Breast epithelium (tissue), 4 donors: ENCODE measurements around the gene ARHGEF17. TPM values are rescaled to one million over a fixed set of nuclear protein-coding genes. Genes with fewer than 3 reads are reported as not detected.

Experiments
- DNase-seq, 2 donors: peaks; one replicate each; pipeline ENCODE4 v3.0.0-alpha.2; 2019; ENCODE audit warnings: low spot score in 2 of 2
- H3K27ac ChIP-seq, 2 donors: fragments of 200-600 bp; sonication (generic) in 1 of 2; one replicate each; pipeline ENCODE4 v1.5.1; 2016 to 2019; ENCODE audit warnings: mild to moderate bottlenecking in 1 of 2
- H3K27me3 ChIP-seq, 2 donors: fragments of 200-600 bp; sonication (generic) in 1 of 2; one replicate each; pipeline versions ENCODE4 v1.5.1 to v1.6.0; 2017 to 2019; ENCODE audit warnings: control low read depth in 1 of 2, mild to moderate bottlenecking in 1 of 2
- H3K36me3 ChIP-seq: fragments of 200-600 bp; one replicate; pipeline ENCODE4 v1.5.1; 2019
- H3K4me1 ChIP-seq, 2 donors: fragments of 200-600 bp; sonication (generic); one replicate each; pipeline ENCODE4 v1.5.1; 2016 to 2019; ENCODE audit warnings: control low read depth in 1 of 2
- H3K4me3 ChIP-seq, 3 donors: fragments of 200-600 bp; sonication (generic); 1 replicate in 2 of 3; 2 replicates in 1 of 3; pipeline ENCODE4 v1.5.1; 2016 to 2019; ENCODE audit warnings: mild to moderate bottlenecking in 3 of 3, moderate library complexity in 2 of 3
- H3K9me3 ChIP-seq, 2 donors: fragments of 200-600 bp; sonication (generic) in 1 of 2; one replicate each; pipeline ENCODE4 v1.5.1; 2016 to 2019; ENCODE audit warnings: control low read depth in 1 of 2
- CTCF ChIP-seq, 3 donors: fragments of 450-650 bp; IDR thresholded peaks; one replicate each; pipeline ENCODE4 v1.5.1; 2016 to 2017; ENCODE audit warnings: antibody characterized with exemption in 3 of 3, mild to moderate bottlenecking in 3 of 3, moderate library complexity in 3 of 3
- POLR2A ChIP-seq: fragments of 450-650 bp; IDR thresholded peaks from one replicate; pipeline ENCODE4 v1.6.1; 2016; ENCODE audit warnings: antibody characterized with exemption, mild to moderate bottlenecking, moderate library complexity
- POLR2AphosphoS5 ChIP-seq, 3 donors: sonication (generic); formaldehyde crosslinking; IDR thresholded peaks; one replicate each; pipeline ENCODE4 v1.6.1; 2017; ENCODE audit warnings: antibody characterized with exemption in 3 of 3
- intact Hi-C: fragments of 100-400 bp; cut with DNase I; formaldehyde crosslinking; loops from one replicate; pipeline ENCODE4 v1.15.1; 2023; ENCODE audit warnings: low total_unique reads
- total RNA-seq, 3 donors: library from RNA; depleted of rRNA; stranded (reverse); fragments of >200 nt; gene quantifications; one replicate each; pipeline ENCODE4 v1.1.0, GENCODE V29; 2016

The ARHGEF17 gene
- total RNA-seq, 3 donors from 2014 or later: 28.8 to 54.7 (median 38.2) TPM

- no peak overlapping the region for H3K27ac ChIP-seq
- H3K36me3 ChIP-seq: no peaks in the 10 kb centered on the region
- intact Hi-C loops: no loop called here
- H3K9me3 ChIP-seq: no peaks in the 10 kb centered on the region
- peaks cover 0 to 3% of the 10 kb centered on the region in 2 donors for H3K4me1 ChIP-seq
- DNase-seq: no peak
- H3K27me3 ChIP-seq: no peaks in the 10 kb centered on the region
- no peak for TF ChIP-seq CTCF (IDR thresholded peaks at IDR 0.05)
- no peak for TF ChIP-seq POLR2AphosphoS5 (IDR thresholded peaks at IDR 0.05)
- no peak for TF ChIP-seq POLR2A
- H3K4me3 ChIP-seq: no peak overlapping the region
These were observed 102.6 kb downstream of the ARHGEF17 start for GRCh38 chr11:73410627-73411026.

DNA sequence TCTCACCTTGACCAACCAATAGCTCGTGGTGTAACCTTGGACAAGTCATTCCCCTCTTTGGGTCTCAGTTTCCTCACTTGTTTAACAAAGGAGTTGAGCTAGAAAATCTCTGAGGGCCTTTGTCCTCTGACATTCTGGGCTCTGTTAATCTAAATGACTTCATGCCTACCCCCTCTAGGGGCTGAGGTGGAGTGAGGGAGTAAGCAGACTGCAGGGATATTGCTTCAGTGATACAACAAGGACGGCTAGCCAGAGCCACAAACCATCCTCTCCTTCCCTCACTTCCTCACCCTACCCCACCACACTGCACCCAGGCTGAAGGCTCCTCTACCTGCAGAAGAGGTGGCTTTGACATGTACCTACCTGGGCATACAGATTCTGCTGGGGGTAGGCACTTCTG is 103.0 kb downstream of the ARHGEF17 start:
- intact Hi-C loops: no loop called here
- no peak for DNase-seq
- Histone ChIP-seq H3K27ac (no peak overlapping the region), H3K36me3 (no peaks in the 10 kb centered on the region), H3K27me3 (no peaks in the 10 kb centered on the region), H3K9me3 (no peaks in the 10 kb centered on the region), H3K4me3 (no peak overlapping the region), H3K4me1 (peaks cover 0 to 3% of the 10 kb centered on the region in 2 donors)
- no peak for TF ChIP-seq POLR2AphosphoS5 (IDR thresholded peaks at IDR 0.05)
- TF ChIP-seq POLR2A: no peak
- TF ChIP-seq CTCF (IDR thresholded peaks at IDR 0.05): no peak

GRCh38 chr11:73412308-73412707 is 104.2 kb downstream of the ARHGEF17 start:
- Histone ChIP-seq H3K4me3 (no peak overlapping the region), H3K27me3 (no peaks in the 10 kb centered on the region), H3K9me3 (no peaks in the 10 kb centered on the region), H3K27ac (no peak overlapping the region), H3K4me1 (peaks cover 0 to 3% of the 10 kb centered on the region in 2 donors), H3K36me3 (no peaks in the 10 kb centered on the region)
- DNase-seq: no peak
- TF ChIP-seq CTCF (IDR thresholded peaks at IDR 0.05): no peak
- TF ChIP-seq POLR2AphosphoS5 (IDR thresholded peaks at IDR 0.05): no peak
- no peak for TF ChIP-seq POLR2A
- intact Hi-C loops: no loop called here

DNA sequence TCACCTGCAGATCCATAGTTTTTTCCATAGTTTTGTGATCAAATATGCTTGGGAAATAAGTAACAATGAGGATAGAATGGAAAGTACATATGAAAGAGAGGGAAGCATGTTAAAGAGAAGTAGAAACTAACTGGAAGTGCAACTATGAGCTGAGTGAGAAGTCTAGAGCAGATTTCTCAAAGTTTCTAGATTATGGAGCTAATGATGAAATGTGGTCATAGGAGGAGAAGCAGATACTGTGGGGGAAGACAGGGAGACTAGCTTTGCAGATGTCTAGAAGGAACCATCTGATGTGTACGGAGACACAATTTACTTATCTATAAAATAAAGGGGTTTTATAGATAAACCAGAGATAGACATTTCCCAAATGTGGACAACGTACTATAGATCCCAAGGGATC is 105.2 kb downstream of the ARHGEF17 start:
- no peak for DNase-seq
- no peak overlapping the region for H3K4me3 ChIP-seq
- peaks cover 0 to 3% of the 10 kb centered on the region in 2 donors for H3K4me1 ChIP-seq
- TF ChIP-seq CTCF (IDR thresholded peaks at IDR 0.05): no peak
- TF ChIP-seq POLR2AphosphoS5 (IDR thresholded peaks at IDR 0.05): no peak
- TF ChIP-seq POLR2A: no peak
- intact Hi-C loops: no loop called here
- H3K36me3 ChIP-seq: no peaks in the 10 kb centered on the region
- no peak overlapping the region for H3K27ac ChIP-seq
- no peaks in the 10 kb centered on the region for H3K27me3 ChIP-seq
- no peaks in the 10 kb centered on the region for H3K9me3 ChIP-seq

DNA sequence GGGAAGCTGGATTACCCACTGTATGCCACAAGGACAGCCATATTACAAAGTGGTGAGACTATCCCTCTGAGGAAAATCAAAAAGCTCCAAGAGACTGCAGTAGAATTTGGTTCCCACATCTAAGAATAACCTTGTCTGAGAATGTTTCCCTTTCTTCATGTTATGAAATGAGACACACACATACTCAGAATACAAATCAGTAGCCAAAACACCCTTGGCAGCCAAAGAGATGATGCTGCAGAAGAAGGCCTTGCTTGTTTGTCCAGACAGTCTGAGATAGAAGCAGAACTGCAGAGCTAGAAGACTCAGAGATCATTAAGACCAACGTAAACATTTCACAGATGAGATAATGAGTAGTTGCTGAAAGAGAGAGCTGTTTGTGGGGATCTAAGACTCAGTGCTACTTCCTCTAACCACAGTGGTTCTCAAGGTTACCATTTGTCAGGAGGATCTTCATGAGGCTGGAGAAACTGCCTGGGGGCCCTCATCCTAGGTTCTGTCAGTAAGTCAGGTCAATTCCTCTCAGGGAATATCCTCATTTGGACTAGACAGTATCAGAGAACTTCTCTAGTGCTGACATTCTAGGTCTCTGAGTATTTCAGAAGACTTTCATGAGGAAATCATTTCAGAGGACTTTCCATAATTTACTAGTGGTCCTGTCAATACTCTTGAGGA is 107.0 kb downstream of the ARHGEF17 start:
- H3K27me3 ChIP-seq: no peaks in the 10 kb centered on the region
- H3K36me3 ChIP-seq: no peaks in the 10 kb centered on the region
- peaks cover 0 to 3% of the 10 kb centered on the region in 2 donors for H3K4me1 ChIP-seq
- TF ChIP-seq POLR2A (no peak), CTCF (IDR thresholded peaks at IDR 0.05) (no peak), POLR2AphosphoS5 (IDR thresholded peaks at IDR 0.05) (no peak)
- H3K9me3 ChIP-seq: no peaks in the 10 kb centered on the region
- H3K27ac ChIP-seq: peak overlapping the region; percentile 44 to 72
- intact Hi-C loops: no loop called here
- no peak overlapping the region for H3K4me3 ChIP-seq
- no peak for DNase-seq
